Panc1 (cell line): ENCODE measurements around the gene TANC1. TPM values are rescaled to one million over a fixed set of nuclear protein-coding genes. Genes with fewer than 3 reads are reported as not detected.

Experiments
- ATAC-seq: fragments of 200-7000 bp; cut with Tn5 transposase; 2 replicates; pipeline ENCODE4 v1.9.1; 2020; ENCODE audit warnings: mild to moderate bottlenecking, moderate library complexity
- BruUV-seq: library from RNA; stranded (reverse); fragments of 400-500 nt; replicated peaks from 2 replicates; lab custom pipeline; 2021; lab: Mats Ljungman, UMichigan
- CTCF ChIA-PET: fragments of 300-600 bp; sonication (Branson Sonifier 250); formaldehyde crosslinking; loops from one replicate; lab custom pipeline; 2022; ENCODE audit warnings: antibody characterized with exemption; lab: Charles Lee
- POLR2A ChIA-PET: fragments of 300-600 bp; sonication (Branson Sonifier 250); formaldehyde crosslinking; loops from one replicate; lab custom pipeline; 2022; ENCODE audit warnings: antibody characterized with exemption; lab: Charles Lee
- DNase-seq: peaks from one replicate; pipeline ENCODE4 v3.0.0-alpha.2; 2010; ENCODE audit warnings: low read depth, low spot score
- H3K27ac ChIP-seq: 2 replicates; pipeline ENCODE4 v1.5.1; 2011; ENCODE audit warnings: mild to moderate bottlenecking, low read length, inconsistent platforms
- H3K27me3 ChIP-seq: fragments of 200-500 bp; sonication (Bioruptor generic); 2 replicates; pipeline ENCODE4 v1.6.0; 2014; ENCODE audit warnings: low read length, inconsistent platforms; ENCODE audit not compliant: control insufficient read depth, insufficient read depth
- H3K36me3 ChIP-seq: fragments of 200-500 bp; sonication (Bioruptor generic); 2 replicates; pipeline ENCODE4 v1.5.1; 2014; ENCODE audit warnings: inconsistent platforms, mild to moderate bottlenecking, low read length, moderate library complexity; ENCODE audit not compliant: control insufficient read depth, insufficient read depth
- H3K4me1 ChIP-seq: 2 replicates; pipeline ENCODE4 v1.5.1; 2011; ENCODE audit warnings: inconsistent platforms, mild to moderate bottlenecking, low read length, moderate library complexity; ENCODE audit not compliant: control insufficient read depth, insufficient read depth
- H3K4me3 ChIP-seq, 2 experiments: 2 replicates each; pipeline ENCODE4 v1.5.1; 2011 to 2012; ENCODE audit warnings: low read depth in 2 of 2, low read length in 2 of 2, mild to moderate bottlenecking in 2 of 2, inconsistent platforms in 1 of 2, moderate library complexity in 1 of 2
- H3K9me3 ChIP-seq: fragments of 200-500 bp; sonication (Bioruptor generic); 2 replicates; pipeline ENCODE4 v1.5.1; 2014; ENCODE audit warnings: low read depth, mild to moderate bottlenecking, inconsistent platforms, low read length, moderate library complexity; ENCODE audit not compliant: control insufficient read depth, insufficient read depth
- CTCF ChIP-seq: fragments of 450-650 bp; IDR thresholded peaks from 2 replicates; pipeline ENCODE4 v1.5.1; 2017; ENCODE audit warnings: mild to moderate bottlenecking
- POLR2AphosphoS5 ChIP-seq: IDR thresholded peaks from 2 replicates; pipeline ENCODE4 v1.6.1; 2012; ENCODE audit warnings: mild to moderate bottlenecking, low read depth, low read length, moderate library complexity
- REST ChIP-seq, 2 experiments: IDR thresholded peaks; 2 replicates each; pipeline ENCODE4 v1.6.1; 2011 to 2012; ENCODE audit warnings: low read depth in 2 of 2, control low read depth in 1 of 2, low read length in 1 of 2, mild to moderate bottlenecking in 1 of 2, moderate library complexity in 1 of 2; ENCODE audit not compliant: insufficient read depth in 1 of 2
- SIN3A ChIP-seq: IDR thresholded peaks from 2 replicates; pipeline ENCODE4 v1.6.1; 2012; ENCODE audit warnings: low read depth, mild to moderate bottlenecking, low read length, moderate library complexity, borderline replicate concordance; ENCODE audit not compliant: insufficient read depth
- TCF7L2 ChIP-seq: IDR thresholded peaks from 2 replicates; pipeline ENCODE4 v1.6.1; 2011; ENCODE audit warnings: mild to moderate bottlenecking, low read depth, low read length, inconsistent platforms
- in situ Hi-C: cut with HindIII; loops from 2 replicates; pipeline ENCODE4 v1.10.0; 2016; ENCODE audit warnings: low sequenced_read_pairs, low pct_unique_long_range_greater_than_20kb
- intact Hi-C: fragments of 100-400 bp; cut with micrococcal nuclease; formaldehyde crosslinking; loops from one replicate; pipeline ENCODE4 v1.10.0; 2022; ENCODE audit not compliant: unreplicated experiment
- total RNA-seq: library from RNA; stranded (reverse); gene quantifications from one replicate; pipeline ENCODE4 v1.2.1, GENCODE V29; 2021; ENCODE audit not compliant: unreplicated experiment

TANC1 gene
- total RNA-seq, 1 experiment from 2014 or later = 44.3 TPM

- ATAC-seq = no peak
- no peak overlapping the region for H3K27ac ChIP-seq
- TF ChIP-seq CTCF = no peak
- TF ChIP-seq TCF7L2 = no peak
- no peak for TF ChIP-seq SIN3A
- no peak for TF ChIP-seq POLR2AphosphoS5
- TF ChIP-seq REST (IDR thresholded peaks at IDR 0.05; ENCODE audit: insufficient read depth in 1 of 2, low read depth in 2 of 2, low read length in 1 of 2) = no peak
- ChIA-PET POLR2A (no interaction called here), CTCF (no interaction called here)
- H3K4me3 ChIP-seq = no peak overlapping the region
- no peaks in the 10 kb centered on the region for H3K27me3 ChIP-seq
- no peaks in the 10 kb centered on the region for H3K36me3 ChIP-seq
- DNase-seq = no peak
- peaks cover 3% of the 10 kb centered on the region; the same call in 1 of the 2 replicates for H3K4me1 ChIP-seq
- H3K9me3 ChIP-seq = no peaks in the 10 kb centered on the region
- in situ Hi-C loops (no loop called here), intact Hi-C loops (no loop called here)
- BruUV-seq = no TSS peak
These were observed 78.5 kb downstream of the TANC1 start for GRCh38 chr2:159046966-159047365.

GRCh38 chr2:159050426-159050825 is 82.0 kb downstream of the TANC1 start:
- Histone ChIP-seq H3K4me1 (peaks cover 7% of the 10 kb centered on the region; the same call in 1 of the 2 replicates), H3K36me3 (no peaks in the 10 kb centered on the region), H3K9me3 (no peaks in the 10 kb centered on the region), H3K27ac (no peak overlapping the region), H3K27me3 (no peaks in the 10 kb centered on the region), H3K4me3 (no peak overlapping the region)
- ATAC-seq = no peak
- no TSS peak for BruUV-seq
- no peak for DNase-seq
- in situ Hi-C loops (no loop called here), intact Hi-C loops (no loop called here)
- ChIA-PET CTCF (no interaction called here), POLR2A (no interaction called here)
- TF ChIP-seq SIN3A = no peak
- no peak for TF ChIP-seq POLR2AphosphoS5
- no peak for TF ChIP-seq CTCF
